ENCODE data around the gene ASIC2.

- TF ChIP-seq CTCF (IDR thresholded peaks at IDR 0.05; ENCODE audit: insufficient read depth, low read length) = no peak
- no peak for TF ChIP-seq POLR2AphosphoS5 (IDR thresholded peaks at IDR 0.05; ENCODE audit: low read depth)
- TF ChIP-seq SPI1 (IDR thresholded peaks at IDR 0.05; ENCODE audit: borderline replicate concordance, low read depth) = no peak
- no peak for TF ChIP-seq REST (IDR thresholded peaks at IDR 0.05; ENCODE audit: insufficient replicate concordance, low read depth)
- no peak for TF ChIP-seq GABPA (IDR thresholded peaks at IDR 0.05; ENCODE audit: low read depth)
Observed at GRCh38 chr17:33152783-33153182, 140.3 kb downstream of the ASIC2 start.

Data from HL-60 (cell line).